GM18498 (cell line): ENCODE measurements around the gene PLXNA2.

Source experiments
- ATAC-seq: cut with Tn5 transposase; IDR thresholded peaks from one replicate; pipeline ENCODE4 v1.9.1; 2021; ENCODE audit warnings: mild to moderate bottlenecking, moderate library complexity; ENCODE audit not compliant: unreplicated experiment

PLXNA2 gene

GRCh38 chr1:208242941-208243526, 1.1 kb downstream of the PLXNA2 start:
- no peak for ATAC-seq

DNA sequence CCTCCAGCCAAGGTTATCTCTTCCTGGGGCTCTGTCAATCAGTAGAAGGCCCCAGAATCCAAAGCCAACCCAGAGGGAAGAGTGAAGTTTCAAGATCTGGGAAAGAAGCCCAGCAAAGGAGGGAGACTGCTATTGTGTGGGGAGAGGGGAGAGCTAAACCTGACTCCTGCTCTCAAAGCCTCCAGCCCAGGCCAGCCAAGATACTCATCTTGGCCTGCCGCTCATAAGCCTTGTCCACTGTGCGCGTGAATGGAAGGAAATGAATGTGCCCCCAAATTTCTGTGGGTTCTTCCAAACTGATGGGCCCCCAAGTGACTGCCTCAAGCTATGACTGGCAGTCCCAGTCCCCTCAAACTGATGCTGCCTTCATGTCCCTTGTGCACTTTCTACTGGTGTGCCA, 2.0 kb downstream of the PLXNA2 start:
- no peak for ATAC-seq

DNA sequence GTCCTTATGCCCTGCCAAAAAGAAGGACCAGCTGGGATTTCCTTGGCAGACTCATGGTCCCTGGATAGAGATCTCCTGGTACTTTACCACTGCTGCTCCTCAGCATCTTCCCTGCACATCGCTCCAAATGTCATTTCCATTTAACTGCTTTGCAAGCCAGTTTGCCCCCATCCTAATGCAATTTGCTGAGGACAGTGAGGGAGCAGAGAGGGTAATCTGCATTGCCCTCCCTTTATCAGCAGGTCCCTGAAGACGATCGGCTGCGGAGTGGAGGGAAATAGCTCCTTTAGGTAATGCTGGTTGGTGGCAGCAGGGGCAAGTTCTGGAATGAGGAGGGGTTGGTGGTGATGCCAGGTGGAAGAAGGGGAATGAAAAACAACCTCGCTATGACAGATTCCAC, 2.7 kb downstream of the PLXNA2 start:
- no peak for ATAC-seq

DNA sequence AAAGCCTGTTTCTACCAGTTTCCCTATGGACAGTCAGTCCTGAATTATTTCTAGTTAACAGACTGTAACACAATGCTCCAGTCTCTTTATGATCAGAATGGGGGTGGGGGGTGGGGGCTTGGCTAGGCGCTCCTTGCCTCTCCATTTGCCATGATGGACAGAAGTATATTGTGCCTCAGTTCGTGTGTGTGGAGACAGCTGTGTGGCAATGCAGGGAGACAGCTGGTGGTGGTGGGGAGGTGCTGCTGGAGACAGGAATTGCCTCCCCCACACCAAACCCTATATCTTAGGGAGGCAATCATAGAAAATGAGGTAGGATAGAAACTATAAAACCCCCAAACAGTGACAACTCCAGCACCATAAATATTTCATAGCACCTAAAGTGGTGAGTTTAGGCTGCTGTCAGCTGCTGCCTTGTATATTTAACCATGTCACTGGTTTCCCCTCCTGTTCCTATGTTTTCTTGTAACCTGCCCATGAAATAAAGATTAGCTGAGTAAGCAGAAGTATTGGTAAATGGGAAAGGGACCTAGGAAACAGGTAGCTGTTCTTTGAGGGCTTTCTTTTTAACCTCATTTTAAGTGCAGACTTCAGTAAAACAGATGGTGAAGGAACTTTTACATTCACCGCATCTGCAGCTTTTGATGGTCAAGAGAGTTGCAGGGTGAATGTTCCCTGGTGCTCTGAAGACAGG, 3.4 kb downstream of the PLXNA2 start:
- no peak for ATAC-seq

- no peak for ATAC-seq
Measured at GRCh38 chr1:208239473-208240381, 4.5 kb downstream of the PLXNA2 start.

DNA sequence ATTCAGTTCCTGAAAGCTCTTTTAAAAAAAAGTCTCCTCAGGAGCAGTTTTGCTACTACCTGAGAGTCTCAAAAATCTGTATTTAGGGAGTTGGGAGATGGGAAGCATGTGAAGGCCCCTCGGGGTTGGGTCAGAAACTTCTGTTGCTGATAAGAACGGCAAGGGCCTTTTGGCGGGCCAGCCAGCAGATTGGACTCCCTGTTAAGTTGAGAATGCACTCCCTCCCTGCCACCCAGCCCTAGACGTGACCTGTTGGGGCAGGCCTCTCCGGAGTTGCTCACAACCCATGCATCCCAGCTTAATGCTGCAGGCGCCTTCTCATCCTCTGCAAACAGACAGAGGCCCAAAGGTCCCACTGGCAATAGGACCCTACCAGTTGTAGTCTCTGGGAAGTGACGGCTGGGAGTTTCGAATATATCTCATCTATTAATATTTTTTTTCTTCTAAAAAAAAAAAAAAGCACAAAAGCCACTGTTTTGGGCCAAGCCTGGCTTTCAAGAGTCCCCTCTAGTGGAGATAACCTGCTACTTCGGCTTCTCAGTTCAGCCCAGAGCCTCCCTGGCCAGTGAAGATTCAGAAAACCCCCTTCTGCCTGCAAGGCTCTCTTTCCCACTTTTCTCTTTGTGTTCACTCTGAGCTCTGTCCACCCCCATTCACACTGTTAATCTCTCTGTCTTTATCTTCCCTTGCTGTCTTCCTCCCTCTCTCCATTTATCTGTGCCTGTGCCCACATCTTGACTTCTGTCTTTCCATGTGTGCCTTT, 5.3 kb downstream of the PLXNA2 start:
- no peak for ATAC-seq

- ATAC-seq = no peak
Measured at GRCh38 chr1:208237241-208237640, 6.9 kb downstream of the PLXNA2 start.

DNA sequence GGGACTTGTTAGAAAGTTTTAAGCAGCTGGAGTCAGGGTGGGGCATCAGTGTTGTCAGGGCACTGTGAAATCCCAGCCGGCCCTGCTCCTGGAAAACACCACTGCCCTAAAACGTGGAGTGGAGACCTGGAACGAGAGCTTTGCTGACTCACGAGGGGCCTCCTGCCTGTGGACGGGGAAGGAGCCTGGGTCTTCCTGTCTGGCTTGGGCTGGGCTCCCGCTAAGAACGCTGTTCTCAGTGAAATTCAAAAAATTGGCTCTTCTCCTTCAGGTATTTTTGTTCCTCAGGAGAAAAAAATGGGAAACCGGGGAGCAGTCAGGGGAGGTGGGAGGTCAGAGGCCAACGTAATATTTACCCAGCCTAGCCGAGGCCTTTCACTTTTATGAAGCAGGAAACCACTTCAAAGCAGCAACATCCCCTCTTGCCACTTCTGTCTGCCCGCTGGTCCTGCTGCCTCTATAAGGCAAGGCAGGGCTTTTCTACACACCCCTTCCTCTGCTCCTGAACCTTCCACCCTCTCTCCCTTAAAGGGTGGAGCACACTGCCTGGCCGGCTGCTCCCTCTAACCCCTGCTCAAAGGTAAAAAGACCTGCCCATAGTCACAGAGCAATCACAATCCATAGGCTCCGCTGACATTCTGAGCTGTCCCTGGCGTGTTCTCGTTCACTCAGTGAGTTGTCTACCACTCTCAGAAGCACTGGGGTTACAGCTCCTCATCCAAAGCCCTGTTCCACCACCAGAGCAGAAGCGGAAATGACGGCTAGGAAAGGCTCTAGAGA, 8.0 kb downstream of the PLXNA2 start:
- ATAC-seq = no peak

DNA sequence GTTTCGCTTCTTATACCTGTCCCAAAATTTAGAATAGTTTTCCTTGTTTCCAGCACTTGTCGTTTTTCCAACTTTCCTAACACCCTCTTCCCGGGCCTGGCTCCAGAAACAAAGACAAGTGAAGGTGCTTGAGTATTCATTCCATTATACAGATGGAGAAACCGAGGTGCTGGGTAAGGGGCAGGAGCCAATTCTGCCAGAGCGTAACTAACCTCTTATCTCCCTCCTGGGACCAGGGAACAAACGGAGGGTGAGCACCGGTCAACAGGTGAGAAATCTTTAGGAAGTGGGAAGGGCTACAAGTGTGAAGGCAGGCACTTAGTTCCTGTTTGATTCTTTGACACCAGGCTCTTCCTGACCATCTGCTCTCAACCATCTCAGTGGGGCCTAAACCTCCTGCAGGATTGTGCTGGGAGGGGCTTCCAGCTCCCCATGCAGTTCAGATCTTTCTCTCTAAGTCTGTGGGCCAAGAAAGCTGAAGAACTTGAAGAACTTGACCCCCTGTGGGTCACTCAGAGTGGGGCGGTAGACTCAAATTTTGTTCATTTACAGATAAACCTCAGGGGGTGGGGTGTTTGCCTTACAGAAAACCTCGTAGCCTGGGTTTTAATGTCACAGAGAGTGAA, 8.7 kb downstream of the PLXNA2 start:
- no peak for ATAC-seq

GRCh38 chr1:208234721-208235120, 9.5 kb downstream of the PLXNA2 start:
- no peak for ATAC-seq

DNA sequence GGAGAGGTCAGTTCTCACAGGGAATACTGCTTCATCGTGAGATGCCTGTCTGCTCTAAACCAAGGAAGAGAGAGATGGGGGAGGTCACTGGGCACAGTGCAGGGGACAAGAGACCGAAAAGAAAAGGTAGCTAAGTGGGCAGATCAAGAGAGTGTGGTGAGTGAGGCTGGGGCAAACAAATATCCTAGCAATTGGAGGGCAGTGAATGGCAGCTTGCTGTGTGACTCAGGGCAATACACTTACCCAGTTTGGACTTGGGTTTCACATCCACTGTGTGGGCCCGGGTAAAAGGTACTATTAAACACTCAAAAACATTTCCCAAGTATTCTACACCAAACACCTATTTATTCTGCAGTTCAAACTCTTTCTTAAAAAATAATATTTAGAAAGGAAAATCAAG, 10.2 kb downstream of the PLXNA2 start:
- ATAC-seq = no peak

DNA sequence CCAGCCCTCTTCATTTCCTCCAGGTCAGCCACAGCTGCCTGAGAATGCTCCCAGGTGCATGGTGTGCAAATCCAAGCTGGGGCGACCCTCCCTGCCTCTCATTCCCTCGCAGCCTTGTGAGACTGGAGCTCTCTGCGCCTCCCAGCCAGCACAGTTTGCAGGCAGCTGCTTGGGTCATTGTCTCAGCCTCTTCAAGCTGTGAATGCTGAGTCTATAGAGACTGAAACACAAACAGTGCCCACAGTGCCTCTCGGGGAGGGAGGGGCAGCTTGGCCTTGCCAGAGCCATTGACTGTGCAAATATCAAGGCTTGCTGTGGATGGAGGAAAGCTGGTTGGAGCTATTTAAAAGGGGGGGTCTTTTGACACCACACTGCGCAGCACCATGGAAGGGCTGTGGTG, 10.6 kb downstream of the PLXNA2 start:
- no peak for ATAC-seq

DNA sequence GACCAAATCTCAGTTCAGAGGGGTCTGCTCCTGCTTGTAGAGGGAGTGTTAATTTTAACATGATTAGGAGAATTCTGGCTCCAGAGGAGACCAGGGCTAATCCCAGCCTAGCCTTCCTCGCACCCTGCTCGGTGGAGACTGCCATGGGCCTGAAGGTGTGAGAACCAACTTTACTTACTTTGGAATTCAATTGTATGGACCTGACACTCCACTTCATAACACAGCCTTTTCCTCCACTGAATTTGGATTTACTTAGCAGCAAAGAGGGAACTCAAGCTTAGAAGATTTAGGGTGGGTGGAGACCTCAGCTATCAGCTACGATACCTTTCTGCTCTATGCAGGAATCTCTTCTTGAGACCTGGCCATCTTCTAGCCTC, 11.5 kb downstream of the PLXNA2 start:
- ATAC-seq = no peak

DNA sequence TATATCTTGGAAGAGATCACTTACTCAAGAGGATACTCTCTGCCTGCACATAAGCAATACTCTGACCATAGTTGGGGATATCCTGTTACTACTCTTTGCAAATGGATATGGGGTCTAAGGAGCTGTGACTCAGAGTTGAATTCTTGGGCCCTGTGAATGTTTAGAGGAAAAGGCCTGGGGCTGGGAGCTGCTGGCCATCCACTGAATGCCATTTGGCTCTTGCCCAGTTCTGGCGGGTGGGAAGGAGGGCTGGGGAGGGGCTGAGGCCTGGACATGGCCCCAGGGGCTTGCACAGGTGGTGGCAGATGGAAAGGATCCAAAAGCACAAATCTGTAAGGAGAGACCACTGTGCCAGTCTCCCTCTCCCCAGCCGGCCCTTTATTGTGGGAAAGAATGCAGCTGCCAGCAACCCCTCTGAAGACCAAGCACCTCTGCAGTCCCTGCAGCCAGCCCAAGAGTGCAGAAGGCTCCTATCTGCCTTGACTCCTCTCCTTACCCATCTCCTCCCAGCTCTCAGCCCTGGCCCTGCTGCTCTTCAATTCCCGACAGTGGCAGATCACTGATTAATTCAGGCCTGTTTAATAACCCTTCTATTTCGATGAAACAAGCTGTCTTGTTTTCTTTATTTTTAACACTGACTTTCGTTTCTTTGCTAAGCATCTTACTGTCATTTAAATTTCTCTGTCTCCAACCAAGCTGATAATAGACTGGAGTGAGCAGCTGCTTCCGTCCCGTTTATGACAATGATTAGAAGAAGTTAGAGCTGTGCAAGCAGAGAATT, 12.1 kb downstream of the PLXNA2 start:
- no peak for ATAC-seq

- no peak for ATAC-seq
Measured at GRCh38 chr1:208230668-208231529, 13.3 kb downstream of the PLXNA2 start.

GRCh38 chr1:208228550-208228949, 15.6 kb downstream of the PLXNA2 start:
- ATAC-seq = no peak

- ATAC-seq = no peak
Measured at GRCh38 chr1:208228026-208228425, 16.2 kb downstream of the PLXNA2 start.

- ATAC-seq = no peak
Measured at GRCh38 chr1:208227366-208227765, 16.8 kb downstream of the PLXNA2 start.
